ENCODE results near the gene TRNT1. TPM values are rescaled to one million over a fixed set of nuclear protein-coding genes. Genes with fewer than 3 reads are reported as not detected.

Gene TRNT1
- total RNA-seq, 1 donor from 2014 or later = 16.0 TPM

DNA sequence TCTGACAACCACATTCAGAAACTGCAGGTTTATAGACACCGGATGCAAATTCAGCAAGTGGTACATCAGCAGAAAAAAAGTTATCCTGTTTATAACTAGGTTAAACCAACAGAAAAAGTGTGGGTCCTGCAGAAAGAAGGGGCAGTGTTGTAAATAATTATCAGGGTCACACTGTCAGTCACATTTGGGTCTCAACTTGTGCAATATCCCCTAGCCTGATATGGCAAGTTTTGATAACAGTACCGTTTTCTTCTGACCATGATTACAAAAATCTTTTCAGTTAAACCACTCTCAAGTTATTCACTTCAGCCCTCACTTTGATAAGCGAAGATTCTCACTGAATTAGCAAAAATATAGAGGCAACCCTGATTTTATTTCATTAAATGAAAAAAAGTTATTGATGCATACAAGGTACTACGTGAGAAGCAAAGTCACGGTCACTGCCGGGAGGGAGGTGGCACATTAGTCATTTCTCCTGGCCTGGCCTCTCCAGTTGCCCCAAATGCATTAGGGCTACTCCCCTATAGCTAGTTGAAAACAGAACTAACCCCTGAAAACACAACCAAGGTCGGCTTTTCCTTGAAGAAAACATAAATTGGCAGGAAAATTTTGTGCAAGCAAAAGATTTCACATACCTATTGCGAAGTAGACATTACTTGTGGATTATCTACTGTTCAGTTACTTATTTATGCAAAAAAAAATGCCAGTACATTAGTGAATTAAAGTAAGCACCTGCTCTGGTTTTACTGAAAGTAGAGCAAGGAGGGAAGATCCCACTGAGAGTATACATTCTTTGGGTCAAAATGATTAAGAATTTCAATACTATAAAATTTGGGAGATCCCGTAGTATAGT is 45.1 kb upstream of the TRNT1 start:
- Histone ChIP-seq H3K27ac (ENCODE audit: low read depth, low read length) (no peak overlapping the region), H3K9me3 (ENCODE audit: insufficient read depth, low read depth, low read length) (no peaks in the 10 kb centered on the region), H3K27me3 (ENCODE audit: insufficient read depth, low read length) (no peaks in the 10 kb centered on the region), H3K36me3 (ENCODE audit: insufficient read depth, low read length) (no peaks in the 10 kb centered on the region), H3K4me1 (ENCODE audit: insufficient read depth, low read length) (no peaks in the 10 kb centered on the region), H4K20me1 (ENCODE audit: insufficient read depth, low read length) (no peaks in the 10 kb centered on the region), H3K4me2 (ENCODE audit: low read length) (no peak overlapping the region), H3K79me2 (ENCODE audit: insufficient read depth, low read length) (no peaks in the 10 kb centered on the region), H3K4me3 (ENCODE audit: insufficient read depth, low read depth, low read length) (no peak overlapping the region), H2AFZ (ENCODE audit: low read depth, low read length) (no peak overlapping the region), H3K9ac (ENCODE audit: low read length) (no peak overlapping the region)
- FAIRE-seq (no peak), DNase-seq (ENCODE audit: low read depth) (no peak)
- Mint-ChIP-seq H3K36me3 (ENCODE audit: low read depth, unreplicated experiment) (no peaks in the 10 kb centered on the region), H3K9me3 (ENCODE audit: unreplicated experiment) (peaks cover 4% of the 10 kb centered on the region), H3K27me3 (ENCODE audit: low read depth, unreplicated experiment) (no peaks in the 10 kb centered on the region), H3K4me3 (ENCODE audit: unreplicated experiment) (no peak overlapping the region), H3K4me1 (ENCODE audit: low read depth, unreplicated experiment) (no peaks in the 10 kb centered on the region), H3K27ac (ENCODE audit: unreplicated experiment) (no peak overlapping the region)
- TF ChIP-seq, protein P1, sequence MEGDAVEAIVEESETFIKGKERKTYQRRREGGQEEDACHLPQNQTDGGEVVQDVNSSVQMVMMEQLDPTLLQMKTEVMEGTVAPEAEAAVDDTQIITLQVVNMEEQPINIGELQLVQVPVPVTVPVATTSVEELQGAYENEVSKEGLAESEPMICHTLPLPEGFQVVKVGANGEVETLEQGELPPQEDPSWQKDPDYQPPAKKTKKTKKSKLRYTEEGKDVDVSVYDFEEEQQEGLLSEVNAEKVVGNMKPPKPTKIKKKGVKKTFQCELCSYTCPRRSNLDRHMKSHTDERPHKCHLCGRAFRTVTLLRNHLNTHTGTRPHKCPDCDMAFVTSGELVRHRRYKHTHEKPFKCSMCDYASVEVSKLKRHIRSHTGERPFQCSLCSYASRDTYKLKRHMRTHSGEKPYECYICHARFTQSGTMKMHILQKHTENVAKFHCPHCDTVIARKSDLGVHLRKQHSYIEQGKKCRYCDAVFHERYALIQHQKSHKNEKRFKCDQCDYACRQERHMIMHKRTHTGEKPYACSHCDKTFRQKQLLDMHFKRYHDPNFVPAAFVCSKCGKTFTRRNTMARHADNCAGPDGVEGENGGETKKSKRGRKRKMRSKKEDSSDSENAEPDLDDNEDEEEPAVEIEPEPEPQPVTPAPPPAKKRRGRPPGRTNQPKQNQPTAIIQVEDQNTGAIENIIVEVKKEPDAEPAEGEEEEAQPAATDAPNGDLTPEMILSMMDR (IDR thresholded peaks at IDR 0.05; ENCODE audit: insufficient read depth, low read depth, low read length) = no peak
- TF ChIP-seq EZH2 (IDR thresholded peaks at IDR 0.05; ENCODE audit: insufficient read depth, low read length) = no peak

DNA sequence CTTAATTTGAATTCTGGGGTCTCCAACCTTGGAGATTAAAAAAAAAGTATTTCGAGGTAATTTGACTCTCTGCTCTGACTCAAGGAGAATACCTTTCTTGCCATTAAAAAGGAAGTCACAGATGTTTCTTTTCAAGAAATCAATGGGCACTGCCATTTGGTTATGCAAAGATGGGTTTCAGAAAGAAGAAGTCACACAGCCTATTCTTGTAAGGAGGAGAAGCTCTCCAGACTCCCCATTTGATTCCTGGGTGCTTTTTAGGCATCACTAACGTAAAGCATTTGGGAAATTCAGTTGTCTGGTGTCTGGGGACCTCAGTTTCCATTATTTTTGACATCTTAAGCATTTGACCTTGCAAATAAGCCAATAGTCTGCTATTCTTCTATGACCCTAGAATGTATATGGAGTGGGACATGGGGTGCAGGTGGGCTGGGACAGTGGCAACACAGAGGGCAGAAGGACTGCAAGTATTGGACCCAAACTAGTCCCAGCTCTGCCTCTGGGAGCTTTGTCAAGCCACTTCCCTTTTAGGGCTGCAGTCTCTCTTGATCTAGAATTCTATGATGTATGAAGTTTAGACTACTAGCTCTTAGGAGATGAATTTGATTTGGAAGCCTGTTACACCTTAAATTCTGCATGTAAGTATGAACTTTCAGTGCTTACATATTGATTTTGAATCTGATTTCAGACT is 44.4 kb upstream of the TRNT1 start:
- no peaks in the 10 kb centered on the region for H3K79me2 ChIP-seq (ENCODE audit: insufficient read depth, low read length)
- H3K9me3 ChIP-seq (ENCODE audit: insufficient read depth, low read depth, low read length) = no peaks in the 10 kb centered on the region
- Mint-ChIP-seq H3K36me3 (ENCODE audit: low read depth, unreplicated experiment) (no peaks in the 10 kb centered on the region), H3K4me3 (ENCODE audit: unreplicated experiment) (no peak overlapping the region), H3K9me3 (ENCODE audit: unreplicated experiment) (peaks cover 8% of the 10 kb centered on the region), H3K27ac (ENCODE audit: unreplicated experiment) (no peak overlapping the region), H3K4me1 (ENCODE audit: low read depth, unreplicated experiment) (no peaks in the 10 kb centered on the region), H3K27me3 (ENCODE audit: low read depth, unreplicated experiment) (no peaks in the 10 kb centered on the region)
- no peak overlapping the region for H3K27ac ChIP-seq (ENCODE audit: low read depth, low read length)
- H2AFZ ChIP-seq (ENCODE audit: low read depth, low read length) = no peak overlapping the region
- FAIRE-seq (no peak), DNase-seq (ENCODE audit: low read depth) (no peak)
- no peaks in the 10 kb centered on the region for H3K4me1 ChIP-seq (ENCODE audit: insufficient read depth, low read length)
- TF ChIP-seq, protein P1 (IDR thresholded peaks at IDR 0.05; ENCODE audit: insufficient read depth, low read depth, low read length) = no peak
- no peak for TF ChIP-seq EZH2 (IDR thresholded peaks at IDR 0.05; ENCODE audit: insufficient read depth, low read length)
- no peak overlapping the region for H3K9ac ChIP-seq (ENCODE audit: low read length)
- H3K27me3 ChIP-seq (ENCODE audit: insufficient read depth, low read length) = no peaks in the 10 kb centered on the region
- H3K4me3 ChIP-seq (ENCODE audit: insufficient read depth, low read depth, low read length) = no peak overlapping the region
- no peak overlapping the region for H3K4me2 ChIP-seq (ENCODE audit: low read length)
- H3K36me3 ChIP-seq (ENCODE audit: insufficient read depth, low read length) = no peaks in the 10 kb centered on the region
- H4K20me1 ChIP-seq (ENCODE audit: insufficient read depth, low read length) = no peaks in the 10 kb centered on the region

Measured in astrocyte (in vitro differentiated cells and primary cell).